Small intestine (tissue), 7 donors: ENCODE data around the gene RBM19. TPM values are rescaled to one million over a fixed set of nuclear protein-coding genes. Genes with fewer than 3 reads are reported as not detected.

Source experiments
- DNase-seq, 2 donors: peaks; one replicate each; pipeline versions ENCODE4 v3.0.0 to v3.0.0-alpha.2; 2013
- FAIRE-seq: peaks from 2 replicates; lab custom pipeline; 2012; peaks lifted over from hg19 to GRCh38; lab: Jason Lieb, UNC
- H3K27ac ChIP-seq, 3 donors: one replicate each; pipeline ENCODE4 v1.5.1; 2013; ENCODE audit warnings: low read length in 2 of 3, mild to moderate bottlenecking in 2 of 3, control low read depth in 1 of 3, inconsistent platforms in 1 of 3, low read depth in 1 of 3, moderate library complexity in 1 of 3
- H3K27me3 ChIP-seq, 3 donors: one replicate each; pipeline ENCODE4 v1.6.1; 2013; ENCODE audit warnings: low read length in 3 of 3, inconsistent platforms in 1 of 3; ENCODE audit not compliant: control insufficient read depth in 3 of 3, insufficient read depth in 3 of 3
- H3K36me3 ChIP-seq, 3 donors: one replicate each; pipeline ENCODE4 v1.6.1; 2013; ENCODE audit warnings: low read length in 3 of 3, inconsistent platforms in 1 of 3, low read depth in 1 of 3, mild to moderate bottlenecking in 1 of 3, moderate library complexity in 1 of 3; ENCODE audit not compliant: control insufficient read depth in 3 of 3, insufficient read depth in 2 of 3
- H3K4me1 ChIP-seq, 3 donors: one replicate each; pipeline ENCODE4 v1.6.1; 2013; ENCODE audit warnings: low read length in 2 of 3, inconsistent platforms in 1 of 3, low read depth in 1 of 3, mild to moderate bottlenecking in 1 of 3, moderate library complexity in 1 of 3; ENCODE audit not compliant: control insufficient read depth in 3 of 3, insufficient read depth in 2 of 3
- H3K4me3 ChIP-seq, 3 donors: one replicate each; pipeline ENCODE4 v1.5.1; 2013; ENCODE audit warnings: low read length in 3 of 3, control low read depth in 1 of 3, inconsistent platforms in 1 of 3, low read depth in 1 of 3, mild to moderate bottlenecking in 1 of 3, moderate library complexity in 1 of 3
- H3K9me3 ChIP-seq, 2 donors: one replicate each; pipeline ENCODE4 v1.6.1; 2013; ENCODE audit warnings: low read depth in 1 of 2, low read length in 1 of 2; ENCODE audit not compliant: control insufficient read depth in 2 of 2, insufficient read depth in 1 of 2
- WGBS, 3 donors: extraction: QIAGEN DNeasy Blood & Tissue Kit; methylation state at CpG; one replicate each; pipeline ENCODE4 v1.1.7; 2013; 5-methylcytosine and 5-hydroxymethylcytosine counted together
- polyA plus RNA-seq, 4 donors: library from polyadenylated mRNA; stranded (reverse) in 3 of 4; unstranded in 1 of 4; fragments of 200-250 nt in 3 of 4; fragments of 120-200 nt in 1 of 4; gene quantifications; one replicate each; pipeline versions ENCODE4 v1.2.1 to v1.2.3, GENCODE V29; 2013
- donor health status: healthy with polysubstance abuse.
- donor health status: control.
- donor health status: control.
- donor health status: Bipolar disorder and iron deficiency.
- donor health status: healthy.

Gene RBM19
- polyA plus RNA-seq, 4 donors, result 10.0 to 23.5 (median 14.6) TPM

DNA sequence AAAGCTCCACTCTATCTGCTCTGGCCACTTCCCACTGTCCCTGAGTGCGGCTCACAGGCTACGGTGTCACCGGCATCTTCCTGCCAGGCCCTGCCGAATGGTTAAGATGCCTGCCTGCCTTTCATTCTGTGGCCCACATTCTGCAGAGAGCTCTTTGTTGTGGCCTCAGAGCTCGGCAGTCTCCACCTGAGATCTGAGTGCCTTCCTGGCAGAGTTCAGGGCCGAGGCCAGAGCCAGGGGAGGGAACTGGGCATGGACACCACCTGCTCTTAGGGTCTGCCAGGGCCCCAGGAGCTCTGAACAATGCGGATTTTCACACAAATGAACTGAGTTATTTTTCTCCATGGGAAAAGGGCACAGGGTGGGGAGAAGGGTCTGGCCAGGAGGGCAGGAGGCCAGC is 127.2 kb downstream of the RBM19 start:
- Histone ChIP-seq H3K9me3 (no peaks in the 10 kb centered on the region), H3K4me1 (no peaks in the 10 kb centered on the region), H3K27me3 (no peaks in the 10 kb centered on the region), H3K4me3 (no peak overlapping the region), H3K36me3 (peaks cover 0 to 16% (median 6%) of the 10 kb centered on the region in 3 donors), H3K27ac (no peak overlapping the region)
- WGBS, 3 donors, result 84 to 88% (median 87%) methylated on average over 7 of the region's 7 CpGs
- DNase-seq, result no peak
- FAIRE-seq, result no peak

DNA sequence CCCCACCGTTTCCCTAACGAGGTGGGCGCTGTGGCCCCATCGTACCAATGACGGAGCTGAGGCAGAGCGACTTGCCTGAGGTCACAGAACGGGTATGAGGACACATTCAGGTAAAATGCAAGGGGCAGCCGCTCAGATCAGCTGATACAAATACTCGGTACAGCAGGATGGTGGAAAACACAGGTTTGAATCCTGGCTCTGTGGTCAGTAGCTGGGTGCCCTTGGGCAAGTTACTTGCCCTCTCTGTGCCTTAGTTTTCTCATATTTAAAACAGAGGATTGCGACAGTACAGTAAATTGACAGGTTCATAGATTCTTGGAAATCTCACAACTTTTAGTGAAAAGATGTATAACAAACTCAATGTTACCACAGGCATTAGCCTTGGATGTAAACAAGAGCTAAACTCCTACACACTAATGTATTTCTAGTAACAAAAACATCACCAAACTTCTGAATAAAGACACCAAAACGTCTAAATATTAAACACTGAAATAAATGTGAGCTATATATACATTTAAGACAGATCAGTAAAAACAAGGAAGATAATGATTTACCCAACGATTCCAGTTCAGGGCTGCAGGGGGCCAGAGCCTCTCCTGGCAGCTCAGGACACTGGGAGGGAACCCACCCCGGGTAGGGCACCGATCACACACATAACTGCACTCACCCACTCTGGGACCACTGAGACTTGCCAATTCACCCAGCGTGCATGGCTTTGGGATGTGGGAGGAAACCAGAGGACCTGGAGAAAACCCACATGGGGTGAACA is 128.4 kb downstream of the RBM19 start:
- DNase-seq (no peak), FAIRE-seq (no peak)
- H3K9me3 ChIP-seq, result no peaks in the 10 kb centered on the region
- H3K4me1 ChIP-seq, result no peaks in the 10 kb centered on the region
- 81 to 85% (median 82%) methylated on average over 15 of the region's 15 CpGs for WGBS, 3 donors
- H3K36me3 ChIP-seq, result peaks cover 0 to 6% (median 2%) of the 10 kb centered on the region in 3 donors
- no peaks in the 10 kb centered on the region for H3K27me3 ChIP-seq
- H3K27ac ChIP-seq, result no peak overlapping the region
- no peak overlapping the region for H3K4me3 ChIP-seq

DNA sequence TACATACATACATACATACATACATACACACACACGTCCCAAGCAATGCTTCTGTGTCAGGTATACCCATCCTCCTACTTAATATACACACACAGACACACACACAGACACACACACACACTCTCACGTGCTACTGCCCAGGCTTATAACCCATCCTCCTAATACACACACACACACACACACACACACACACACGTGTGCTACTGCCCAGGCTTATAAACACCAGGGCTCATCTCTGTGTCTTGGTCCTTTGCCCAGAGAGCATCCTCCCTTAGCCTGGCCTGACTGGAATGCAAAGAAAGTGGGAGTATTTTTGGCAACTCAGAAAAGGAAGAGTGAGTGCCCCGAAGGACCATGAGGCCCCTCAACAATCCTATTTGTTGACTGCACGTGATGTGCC is 129.0 kb downstream of the RBM19 start:
- no peaks in the 10 kb centered on the region for H3K4me1 ChIP-seq
- FAIRE-seq (no peak), DNase-seq (no peak)
- no peak overlapping the region for H3K4me3 ChIP-seq
- 77 to 81% (median 77%) methylated on average over 5 of the region's 5 CpGs for WGBS, 3 donors
- no peak overlapping the region for H3K27ac ChIP-seq
- no peaks in the 10 kb centered on the region for H3K9me3 ChIP-seq
- H3K36me3 ChIP-seq, result peaks cover 0 to 3% (median 0%) of the 10 kb centered on the region in 3 donors
- H3K27me3 ChIP-seq, result no peaks in the 10 kb centered on the region

DNA sequence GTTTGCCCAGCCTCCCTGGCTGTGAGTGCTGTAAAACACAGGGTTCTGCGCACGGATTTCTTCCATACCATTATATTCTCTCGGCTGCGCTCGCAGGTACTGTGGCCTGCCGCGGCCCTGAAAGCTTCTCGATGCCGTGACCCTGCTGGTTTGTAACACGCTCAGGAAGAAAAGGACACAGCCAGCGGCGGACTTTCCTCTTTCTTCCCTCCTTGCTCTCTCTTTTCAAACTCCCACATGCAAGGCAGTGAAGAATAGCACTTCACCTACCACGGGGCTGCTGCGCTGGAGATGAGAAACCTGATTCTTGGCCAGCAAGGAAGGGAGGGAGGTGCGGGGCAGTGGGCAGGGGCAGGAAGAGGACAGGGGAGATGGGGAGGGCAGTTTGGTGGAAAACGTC is 130.2 kb downstream of the RBM19 start:
- WGBS, 3 donors, result 83 to 95% (median 93%) methylated on average over 16 of the region's 16 CpGs
- Histone ChIP-seq H3K27me3 (no peaks in the 10 kb centered on the region), H3K4me1 (no peaks in the 10 kb centered on the region), H3K36me3 (peaks cover 0 to 3% (median 0%) of the 10 kb centered on the region in 3 donors), H3K9me3 (no peaks in the 10 kb centered on the region), H3K4me3 (no peak overlapping the region), H3K27ac (no peak overlapping the region)
- FAIRE-seq, result no peak
- no peak for DNase-seq

DNA sequence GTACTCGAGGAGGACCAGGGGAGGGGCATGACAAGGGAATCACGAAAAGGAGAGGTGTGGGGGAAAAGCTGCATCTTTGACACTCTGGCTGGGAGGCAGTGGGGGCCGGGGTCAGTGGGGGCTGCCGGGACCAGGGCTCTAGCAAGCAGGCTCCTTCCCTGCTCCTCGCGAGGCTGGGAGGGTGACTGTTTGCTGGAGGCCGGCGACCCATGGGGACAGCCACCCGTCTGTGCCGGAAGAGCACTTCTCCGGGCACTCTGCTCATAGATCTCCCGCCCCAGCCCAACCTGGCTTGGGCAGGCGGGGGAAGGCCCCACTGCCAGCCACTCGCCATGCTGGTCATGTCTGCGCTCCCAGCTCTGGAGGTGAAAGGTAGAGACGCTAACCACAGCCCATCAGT is 130.7 kb downstream of the RBM19 start:
- FAIRE-seq (no peak), DNase-seq (no peak)
- Histone ChIP-seq H3K4me1 (no peaks in the 10 kb centered on the region), H3K36me3 (peaks cover 0 to 3% (median 0%) of the 10 kb centered on the region in 3 donors), H3K9me3 (no peaks in the 10 kb centered on the region), H3K27me3 (no peaks in the 10 kb centered on the region), H3K27ac (no peak overlapping the region), H3K4me3 (no peak overlapping the region)
- 93 to 97% (median 95%) methylated on average over 14 to 16 of the region's 16 CpGs for WGBS, 3 donors

DNA sequence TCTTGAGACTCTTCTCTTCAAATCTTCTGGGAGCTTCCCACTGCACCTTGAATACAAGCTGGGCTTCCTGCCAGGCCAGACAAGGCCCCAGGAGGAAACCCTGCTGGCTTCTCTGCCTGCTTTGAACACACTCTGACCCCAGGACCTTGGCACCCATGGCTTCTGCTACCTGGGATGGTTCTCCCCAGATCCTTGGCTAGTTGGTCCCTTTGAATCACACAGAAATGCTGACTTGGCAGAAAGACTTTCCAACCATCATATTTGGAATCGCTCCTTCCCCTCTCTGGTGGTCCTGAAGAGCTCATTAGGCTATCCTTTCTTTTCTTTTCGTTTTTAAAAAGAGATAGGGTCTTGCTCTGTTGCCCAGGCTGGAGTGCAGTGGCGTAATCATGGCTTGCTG is 132.7 kb downstream of the RBM19 start:
- no peak for FAIRE-seq
- no peaks in the 10 kb centered on the region for H3K27me3 ChIP-seq
- no peak overlapping the region for H3K27ac ChIP-seq
- H3K36me3 ChIP-seq, result peaks cover 0 to 3% (median 0%) of the 10 kb centered on the region in 3 donors
- H3K4me3 ChIP-seq, result no peak overlapping the region
- no peak for DNase-seq
- H3K9me3 ChIP-seq, result no peaks in the 10 kb centered on the region
- no peaks in the 10 kb centered on the region for H3K4me1 ChIP-seq
- 96 to 98% (median 97%) methylated on average over 3 of the region's 3 CpGs for WGBS, 3 donors

DNA sequence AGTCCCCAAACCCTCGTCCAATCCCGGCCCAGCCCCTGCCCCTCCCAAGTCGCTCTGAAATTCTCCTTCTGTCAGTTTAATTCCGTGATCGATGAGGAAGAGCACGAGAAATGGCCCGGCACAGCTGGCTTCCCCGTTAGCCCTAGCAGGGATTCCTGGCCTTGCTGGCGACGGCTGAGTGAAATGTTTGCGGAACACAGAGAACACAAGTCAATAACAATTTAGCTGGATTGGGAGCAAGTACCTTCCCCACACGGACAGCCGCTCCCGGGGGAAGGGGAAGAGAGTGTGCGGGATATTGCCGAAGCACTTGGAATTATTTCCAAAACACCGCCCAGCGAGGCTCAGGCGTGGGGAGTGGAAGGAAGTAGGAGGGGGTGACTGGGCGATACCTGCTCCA is 134.6 kb downstream of the RBM19 start:
- H3K36me3 ChIP-seq, result no peaks in the 10 kb centered on the region
- no peak for FAIRE-seq
- H3K27me3 ChIP-seq, result no peaks in the 10 kb centered on the region
- no peak overlapping the region for H3K27ac ChIP-seq
- DNase-seq, result no peak
- no peaks in the 10 kb centered on the region for H3K4me1 ChIP-seq
- no peak overlapping the region for H3K4me3 ChIP-seq
- 73 to 87% (median 87%) methylated on average over 19 to 20 of the region's 20 CpGs for WGBS, 3 donors
- H3K9me3 ChIP-seq, result no peaks in the 10 kb centered on the region

DNA sequence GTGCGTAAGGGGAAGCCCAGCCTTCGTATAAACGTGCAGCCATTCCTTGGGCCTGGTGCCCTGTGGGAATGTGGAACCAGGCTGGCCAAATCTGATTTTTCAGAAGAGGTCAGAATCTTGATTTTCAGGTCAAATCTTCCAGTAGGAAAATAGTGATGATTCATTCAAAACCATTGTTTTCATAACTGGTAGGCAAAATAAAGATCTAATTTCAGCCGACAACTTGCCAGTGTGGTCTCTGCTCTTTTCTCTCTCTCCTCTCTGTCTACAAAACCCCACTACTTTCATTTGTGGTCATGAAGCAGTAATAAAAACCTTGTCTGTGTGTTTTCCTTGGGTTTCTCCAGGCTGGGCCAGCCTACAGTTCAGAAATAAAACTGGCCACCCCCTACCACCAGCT is 135.1 kb downstream of the RBM19 start:
- Histone ChIP-seq H3K4me1 (no peaks in the 10 kb centered on the region), H3K9me3 (no peaks in the 10 kb centered on the region), H3K4me3 (no peak overlapping the region), H3K36me3 (no peaks in the 10 kb centered on the region), H3K27me3 (no peaks in the 10 kb centered on the region), H3K27ac (no peak overlapping the region)
- FAIRE-seq, result no peak
- WGBS, 3 donors, result 80 to 94% (median 86%) methylated on average over 4 of the region's 4 CpGs
- DNase-seq, result no peak

DNA sequence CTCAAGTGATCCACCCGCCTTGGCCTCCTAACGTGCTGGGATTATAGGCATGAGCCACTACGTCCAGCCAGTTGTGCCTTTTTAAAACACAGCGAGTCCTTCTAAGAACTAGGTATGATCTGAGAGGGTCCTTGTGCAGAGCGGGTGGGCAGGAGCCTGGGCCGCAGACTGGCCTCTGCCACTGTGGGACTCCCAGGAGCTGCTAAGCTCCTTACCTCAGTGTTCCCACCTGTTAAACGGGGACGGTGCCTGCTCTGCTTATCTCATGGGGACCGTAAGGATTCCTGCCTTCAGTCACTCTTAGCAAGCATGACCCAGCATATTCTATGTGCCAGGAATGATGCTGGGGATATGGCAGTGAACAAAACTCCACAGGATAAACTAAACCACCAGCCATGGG is 136.9 kb downstream of the RBM19 start:
- H3K4me3 ChIP-seq, result no peak overlapping the region
- H3K27me3 ChIP-seq, result no peaks in the 10 kb centered on the region
- H3K4me1 ChIP-seq, result no peaks in the 10 kb centered on the region
- no peaks in the 10 kb centered on the region for H3K9me3 ChIP-seq
- DNase-seq (no peak), FAIRE-seq (no peak)
- WGBS, 3 donors, result 95 to 97% (median 96%) methylated on average over 9 of the region's 9 CpGs
- no peak overlapping the region for H3K27ac ChIP-seq
- H3K36me3 ChIP-seq, result no peaks in the 10 kb centered on the region
